A673 (cell line): ENCODE data around the gene ASH1L.

Experiments used
- EZH2 ChIP-seq: fragments of 200-600 bp; sonication (generic); IDR thresholded peaks from 2 replicates; pipeline ENCODE4 v1.6.1; 2017; ENCODE audit warnings: borderline replicate concordance, low read depth, mild to moderate bottlenecking, mixed read lengths, antibody characterized with exemption, low read length; ENCODE audit not compliant: poor library complexity, severe bottlenecking
- TF ChIP-seq, protein P1 (sequence below): fragments of 300-800, 200-600 bp; sonication (generic); conservative IDR thresholded peaks from 2 replicates; pipeline ENCODE4 v1.5.1; 2017; ENCODE audit warnings: low read depth, mild to moderate bottlenecking, antibody characterized with exemption, low read length, moderate library complexity, mixed read lengths

DNA sequence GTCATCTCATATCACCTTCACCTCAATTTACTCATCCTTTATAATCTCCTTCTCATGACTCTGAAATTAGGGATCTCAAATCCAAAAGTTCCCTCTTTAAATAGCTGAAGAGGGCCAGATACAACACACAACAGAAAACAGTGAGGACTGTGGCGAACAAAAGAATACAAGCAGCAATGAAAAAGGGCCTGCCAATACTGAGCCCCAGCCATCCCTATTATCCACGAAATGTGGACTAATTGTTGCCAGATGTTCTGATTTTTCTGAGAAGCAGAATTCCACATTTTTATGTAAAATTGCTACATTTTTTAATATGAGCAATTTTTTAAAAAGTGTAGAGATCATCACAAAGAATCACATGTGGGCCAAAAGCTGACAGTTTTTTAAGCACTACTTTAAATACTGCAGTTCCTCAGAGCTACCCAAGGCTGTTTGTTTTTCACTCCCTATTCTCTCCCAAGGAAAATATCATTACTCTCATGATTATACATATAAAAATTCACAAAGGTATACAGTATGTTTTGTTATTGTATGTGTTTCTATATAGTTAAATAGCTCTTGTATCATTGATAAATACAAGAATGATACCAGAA is 90.0 kb downstream of the ASH1L start:
- TF ChIP-seq, protein P1, sequence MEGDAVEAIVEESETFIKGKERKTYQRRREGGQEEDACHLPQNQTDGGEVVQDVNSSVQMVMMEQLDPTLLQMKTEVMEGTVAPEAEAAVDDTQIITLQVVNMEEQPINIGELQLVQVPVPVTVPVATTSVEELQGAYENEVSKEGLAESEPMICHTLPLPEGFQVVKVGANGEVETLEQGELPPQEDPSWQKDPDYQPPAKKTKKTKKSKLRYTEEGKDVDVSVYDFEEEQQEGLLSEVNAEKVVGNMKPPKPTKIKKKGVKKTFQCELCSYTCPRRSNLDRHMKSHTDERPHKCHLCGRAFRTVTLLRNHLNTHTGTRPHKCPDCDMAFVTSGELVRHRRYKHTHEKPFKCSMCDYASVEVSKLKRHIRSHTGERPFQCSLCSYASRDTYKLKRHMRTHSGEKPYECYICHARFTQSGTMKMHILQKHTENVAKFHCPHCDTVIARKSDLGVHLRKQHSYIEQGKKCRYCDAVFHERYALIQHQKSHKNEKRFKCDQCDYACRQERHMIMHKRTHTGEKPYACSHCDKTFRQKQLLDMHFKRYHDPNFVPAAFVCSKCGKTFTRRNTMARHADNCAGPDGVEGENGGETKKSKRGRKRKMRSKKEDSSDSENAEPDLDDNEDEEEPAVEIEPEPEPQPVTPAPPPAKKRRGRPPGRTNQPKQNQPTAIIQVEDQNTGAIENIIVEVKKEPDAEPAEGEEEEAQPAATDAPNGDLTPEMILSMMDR: no peak
- no peak for TF ChIP-seq EZH2
